WTC11 (cell line): ENCODE measurements around the gene OPRD1. TPM values are rescaled to one million over a fixed set of nuclear protein-coding genes. Genes with fewer than 3 reads are reported as not detected.

ENCODE experiments used
- ATAC-seq: fragments of 200-7000 bp; cut with Tn5 transposase; 2 replicates; pipeline ENCODE4 v1.10.0; 2021; ENCODE audit warnings: mild to moderate bottlenecking, moderate library complexity
- CTCF ChIA-PET: fragments of 300-600 bp; sonication (Branson Sonifier 250); formaldehyde crosslinking; loops from one replicate; lab custom pipeline; 2021; ENCODE audit warnings: antibody characterized with exemption; lab: Charles Lee
- POLR2A ChIA-PET: fragments of 350-600 bp; sonication (Branson Sonifier 250); formaldehyde crosslinking; loops from one replicate; lab custom pipeline; 2021; ENCODE audit warnings: antibody characterized with exemption; lab: Charles Lee
- DNase-seq: peaks from one replicate; pipeline ENCODE4 v3.0.0; 2021; ENCODE audit warnings: low spot score
- H3K27ac Mint-ChIP-seq: 2 replicates; pipeline ENCODE4 v1.8.0; 2021; ENCODE audit warnings: mixed read lengths
- H3K27me3 Mint-ChIP-seq: 2 replicates; pipeline ENCODE4 v1.8.0; 2021; ENCODE audit warnings: low read depth, mild to moderate bottlenecking, moderate library complexity, mixed read lengths
- H3K36me3 Mint-ChIP-seq: 2 replicates; pipeline ENCODE4 v1.8.0; 2021; ENCODE audit warnings: mixed read lengths
- H3K4me1 Mint-ChIP-seq: 2 replicates; pipeline ENCODE4 v1.8.0; 2022; ENCODE audit warnings: mixed read lengths
- H3K4me3 Mint-ChIP-seq: 2 replicates; pipeline ENCODE4 v1.8.0; 2021; ENCODE audit warnings: mild to moderate bottlenecking, moderate library complexity, mixed read lengths
- H3K9me3 Mint-ChIP-seq: 2 replicates; pipeline ENCODE4 v1.8.0; 2021; ENCODE audit warnings: mixed read lengths
- CTCF ChIP-seq: fragments of 200-600 bp; IDR thresholded peaks from 2 replicates; pipeline ENCODE4 v1.8.0; 2022; ENCODE audit warnings: antibody characterized with exemption
- ESRRA ChIP-seq: sonication (generic); formaldehyde crosslinking; IDR thresholded peaks from 2 replicates; pipeline ENCODE4 v1.8.1; 2022; ENCODE audit warnings: mild to moderate bottlenecking, missing genetic modification reagents, borderline replicate concordance
- FOXJ3 ChIP-seq: sonication (generic); formaldehyde crosslinking; IDR thresholded peaks from 2 replicates; pipeline ENCODE4 v1.9.0; 2021; ENCODE audit warnings: missing genetic modification reagents, mild to moderate bottlenecking, borderline replicate concordance
- FOXP4 ChIP-seq: sonication (generic); formaldehyde crosslinking; IDR thresholded peaks from 2 replicates; pipeline ENCODE4 v1.8.0; 2022; ENCODE audit warnings: mild to moderate bottlenecking, missing genetic modification reagents
- GABPB1 ChIP-seq: sonication (generic); formaldehyde crosslinking; IDR thresholded peaks from 2 replicates; pipeline ENCODE4 v1.8.1; 2023; ENCODE audit warnings: mild to moderate bottlenecking, missing genetic modification reagents
- JAZF1 ChIP-seq: fragments of 250-450 bp; sonication (Bioruptor Pico); IDR thresholded peaks from 2 replicates; pipeline ENCODE4 v1.9.0; 2021; ENCODE audit warnings: moderate library complexity, mild to moderate bottlenecking, inconsistent platforms
- NFE2L1 ChIP-seq: sonication (generic); formaldehyde crosslinking; IDR thresholded peaks from 2 replicates; pipeline ENCODE4 v1.8.1; 2023; ENCODE audit warnings: missing genetic modification reagents
- NR1H2 ChIP-seq: sonication (generic); formaldehyde crosslinking; IDR thresholded peaks from 2 replicates; pipeline ENCODE4 v1.9.0; 2021; ENCODE audit warnings: mild to moderate bottlenecking, moderate library complexity, missing genetic modification reagents
- OVOL2 ChIP-seq: fragments of 250-450 bp; sonication (Bioruptor Pico); IDR thresholded peaks from 2 replicates; pipeline ENCODE4 v1.9.0; 2021; ENCODE audit warnings: mild to moderate bottlenecking, borderline replicate concordance
- RORB ChIP-seq: fragments of 250-450 bp; sonication (Bioruptor Pico); IDR thresholded peaks from 2 replicates; pipeline ENCODE4 v1.9.0; 2021; ENCODE audit warnings: mild to moderate bottlenecking
- TCF7 ChIP-seq: sonication (generic); formaldehyde crosslinking; IDR thresholded peaks from 2 replicates; pipeline ENCODE4 v1.8.0; 2022; ENCODE audit warnings: mild to moderate bottlenecking, low read depth, missing genetic modification reagents, moderate library complexity
- TEAD4 ChIP-seq: sonication (generic); formaldehyde crosslinking; IDR thresholded peaks from 2 replicates; pipeline ENCODE4 v1.8.0; 2022; ENCODE audit warnings: mild to moderate bottlenecking, missing genetic modification reagents
- ZNF121 ChIP-seq: sonication (generic); formaldehyde crosslinking; IDR thresholded peaks from 2 replicates; pipeline ENCODE4 v1.8.0; 2023; ENCODE audit warnings: missing genetic modification reagents
- ZNF138 ChIP-seq: sonication (generic); formaldehyde crosslinking; conservative IDR thresholded peaks from 2 replicates; pipeline ENCODE4 v1.8.1; 2022; ENCODE audit warnings: mild to moderate bottlenecking, moderate library complexity, missing genetic modification reagents
- ZNF396 ChIP-seq: fragments of 250-450 bp; sonication (Bioruptor Pico); IDR thresholded peaks from 2 replicates; pipeline ENCODE4 v1.8.0; 2021; ENCODE audit warnings: mild to moderate bottlenecking, moderate library complexity, borderline replicate concordance
- ZNF512 ChIP-seq: sonication (generic); formaldehyde crosslinking; IDR thresholded peaks from 2 replicates; pipeline ENCODE4 v1.8.1; 2022; ENCODE audit warnings: missing genetic modification reagents, borderline replicate concordance
- total RNA-seq: library from RNA; stranded (reverse); gene quantifications from 3 replicates; pipeline ENCODE4 v1.2.3, GENCODE V29; 2021
- TF ChIP-seq, protein P1 (sequence below): sonication (generic); formaldehyde crosslinking; IDR thresholded peaks from 2 replicates; pipeline ENCODE4 v1.8.1; 2022; ENCODE audit warnings: low read depth, mild to moderate bottlenecking, moderate library complexity, missing genetic modification reagents, borderline replicate concordance
- TF ChIP-seq, protein P2 (sequence below): fragments of 250-450 bp; sonication (Bioruptor Pico); IDR thresholded peaks from 2 replicates; pipeline ENCODE4 v2.1.2; 2022; ENCODE audit warnings: mild to moderate bottlenecking, moderate library complexity
- TF ChIP-seq, protein P3 (sequence below): sonication (generic); formaldehyde crosslinking; IDR thresholded peaks from 2 replicates; pipeline ENCODE4 v1.8.1; 2023; ENCODE audit warnings: mild to moderate bottlenecking, missing genetic modification reagents
- TF ChIP-seq, protein P4 (sequence below): fragments of 250-450 bp; sonication (Bioruptor Pico); conservative IDR thresholded peaks from 2 replicates; pipeline ENCODE4 v1.9.0; 2021; ENCODE audit warnings: mild to moderate bottlenecking
- TF ChIP-seq, protein P5 (sequence below): sonication (generic); formaldehyde crosslinking; IDR thresholded peaks from 2 replicates; pipeline ENCODE4 v1.8.0; 2022; ENCODE audit warnings: mild to moderate bottlenecking, missing genetic modification reagents
- TF ChIP-seq, protein P6 (sequence below): sonication (generic); formaldehyde crosslinking; IDR thresholded peaks from 2 replicates; pipeline ENCODE4 v1.8.1; 2022; ENCODE audit warnings: mild to moderate bottlenecking, missing genetic modification reagents, moderate library complexity, borderline replicate concordance

OPRD1 gene
- total RNA-seq, 1 experiment from 2014 or later = 2.2 TPM

GRCh38 chr1:28894785-28895184, 82.8 kb downstream of the OPRD1 start (continued):
- TF ChIP-seq, protein P1, sequence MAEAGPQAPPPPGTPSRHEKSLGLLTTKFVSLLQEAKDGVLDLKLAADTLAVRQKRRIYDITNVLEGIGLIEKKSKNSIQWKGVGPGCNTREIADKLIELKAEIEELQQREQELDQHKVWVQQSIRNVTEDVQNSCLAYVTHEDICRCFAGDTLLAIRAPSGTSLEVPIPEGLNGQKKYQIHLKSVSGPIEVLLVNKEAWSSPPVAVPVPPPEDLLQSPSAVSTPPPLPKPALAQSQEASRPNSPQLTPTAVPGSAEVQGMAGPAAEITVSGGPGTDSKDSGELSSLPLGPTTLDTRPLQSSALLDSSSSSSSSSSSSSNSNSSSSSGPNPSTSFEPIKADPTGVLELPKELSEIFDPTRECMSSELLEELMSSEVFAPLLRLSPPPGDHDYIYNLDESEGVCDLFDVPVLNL (CRISPR knock-in tag) = no peak
- no peak for TF ChIP-seq ZNF138
- no peak for TF ChIP-seq ZNF396
- no peak for TF ChIP-seq ZNF512
- TF ChIP-seq RORB = no peak
- TF ChIP-seq FOXP4 (CRISPR knock-in tag) = no peak
- TF ChIP-seq TEAD4 = no peak
- no peak for TF ChIP-seq JAZF1 (CRISPR knock-in tag)
- TF ChIP-seq, protein P2, sequence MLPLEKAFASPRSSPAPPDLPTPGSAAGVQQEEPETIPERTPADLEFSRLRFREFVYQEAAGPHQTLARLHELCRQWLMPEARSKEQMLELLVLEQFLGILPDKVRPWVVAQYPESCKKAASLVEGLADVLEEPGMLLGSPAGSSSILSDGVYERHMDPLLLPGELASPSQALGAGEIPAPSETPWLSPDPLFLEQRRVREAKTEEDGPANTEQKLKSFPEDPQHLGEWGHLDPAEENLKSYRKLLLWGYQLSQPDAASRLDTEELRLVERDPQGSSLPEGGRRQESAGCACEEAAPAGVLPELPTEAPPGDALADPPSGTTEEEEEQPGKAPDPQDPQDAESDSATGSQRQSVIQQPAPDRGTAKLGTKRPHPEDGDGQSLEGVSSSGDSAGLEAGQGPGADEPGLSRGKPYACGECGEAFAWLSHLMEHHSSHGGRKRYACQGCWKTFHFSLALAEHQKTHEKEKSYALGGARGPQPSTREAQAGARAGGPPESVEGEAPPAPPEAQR (CRISPR knock-in tag) = no peak
- TF ChIP-seq OVOL2 (CRISPR knock-in tag) = no peak
- TF ChIP-seq NFE2L1 = no peak
- no peak for TF ChIP-seq TCF7 (CRISPR knock-in tag)
- TF ChIP-seq, protein P3, sequence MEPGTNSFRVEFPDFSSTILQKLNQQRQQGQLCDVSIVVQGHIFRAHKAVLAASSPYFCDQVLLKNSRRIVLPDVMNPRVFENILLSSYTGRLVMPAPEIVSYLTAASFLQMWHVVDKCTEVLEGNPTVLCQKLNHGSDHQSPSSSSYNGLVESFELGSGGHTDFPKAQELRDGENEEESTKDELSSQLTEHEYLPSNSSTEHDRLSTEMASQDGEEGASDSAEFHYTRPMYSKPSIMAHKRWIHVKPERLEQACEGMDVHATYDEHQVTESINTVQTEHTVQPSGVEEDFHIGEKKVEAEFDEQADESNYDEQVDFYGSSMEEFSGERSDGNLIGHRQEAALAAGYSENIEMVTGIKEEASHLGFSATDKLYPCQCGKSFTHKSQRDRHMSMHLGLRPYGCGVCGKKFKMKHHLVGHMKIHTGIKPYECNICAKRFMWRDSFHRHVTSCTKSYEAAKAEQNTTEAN (CRISPR knock-in tag) = no peak
- TF ChIP-seq ESRRA (CRISPR knock-in tag) = no peak

GRCh38 chr1:28895896-28896608, 84.1 kb downstream of the OPRD1 start:
- H3K27ac Mint-ChIP-seq = peak overlapping the region; percentile 26; the same call in 1 of the 2 replicates
- no peak for TF ChIP-seq FOXJ3
- no peak for TF ChIP-seq GABPB1
- TF ChIP-seq, protein P4, sequence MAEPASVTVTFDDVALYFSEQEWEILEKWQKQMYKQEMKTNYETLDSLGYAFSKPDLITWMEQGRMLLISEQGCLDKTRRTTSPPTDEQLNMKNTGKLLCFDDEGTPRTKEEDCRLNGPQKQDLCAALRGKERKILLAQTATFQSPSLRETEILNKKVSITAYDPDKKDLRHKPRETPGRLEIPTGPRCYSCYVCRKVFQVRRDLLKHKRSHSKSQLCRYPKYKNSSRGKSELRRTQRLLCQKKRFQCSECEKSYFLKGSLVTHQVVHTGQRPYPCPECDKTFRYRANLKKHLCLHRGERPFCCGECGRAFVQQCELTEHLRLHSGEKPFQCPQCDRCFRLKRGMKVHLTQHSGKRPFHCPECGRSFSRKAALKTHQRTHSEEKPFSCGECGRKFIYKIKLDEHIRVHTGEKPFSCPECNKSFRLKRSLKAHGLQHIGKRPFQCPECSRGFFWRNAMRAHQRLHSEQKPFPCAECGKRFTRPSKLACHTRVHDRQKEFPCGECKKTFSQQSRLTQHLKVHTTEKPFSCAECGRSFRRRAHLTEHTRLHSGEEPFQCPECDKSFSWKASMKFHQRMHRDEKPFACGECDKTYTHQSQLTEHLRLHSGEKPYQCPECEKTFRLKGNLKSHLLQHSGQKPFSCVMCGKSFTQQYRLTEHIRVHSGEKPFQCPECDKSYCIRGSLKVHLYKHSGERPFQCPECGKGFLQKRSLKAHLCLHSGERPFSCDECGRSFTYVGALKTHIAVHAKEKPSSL (CRISPR knock-in tag) = no peak
- TF ChIP-seq NR1H2 (CRISPR knock-in tag) = no peak
- no peak for TF ChIP-seq CTCF
- TF ChIP-seq ESRRA (CRISPR knock-in tag) = no peak
- TF ChIP-seq ZNF121 (CRISPR knock-in tag) = no peak
- TF ChIP-seq, protein P5, sequence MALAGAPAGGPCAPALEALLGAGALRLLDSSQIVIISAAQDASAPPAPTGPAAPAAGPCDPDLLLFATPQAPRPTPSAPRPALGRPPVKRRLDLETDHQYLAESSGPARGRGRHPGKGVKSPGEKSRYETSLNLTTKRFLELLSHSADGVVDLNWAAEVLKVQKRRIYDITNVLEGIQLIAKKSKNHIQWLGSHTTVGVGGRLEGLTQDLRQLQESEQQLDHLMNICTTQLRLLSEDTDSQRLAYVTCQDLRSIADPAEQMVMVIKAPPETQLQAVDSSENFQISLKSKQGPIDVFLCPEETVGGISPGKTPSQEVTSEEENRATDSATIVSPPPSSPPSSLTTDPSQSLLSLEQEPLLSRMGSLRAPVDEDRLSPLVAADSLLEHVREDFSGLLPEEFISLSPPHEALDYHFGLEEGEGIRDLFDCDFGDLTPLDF (CRISPR knock-in tag) = no peak
- TF ChIP-seq, protein P6, sequence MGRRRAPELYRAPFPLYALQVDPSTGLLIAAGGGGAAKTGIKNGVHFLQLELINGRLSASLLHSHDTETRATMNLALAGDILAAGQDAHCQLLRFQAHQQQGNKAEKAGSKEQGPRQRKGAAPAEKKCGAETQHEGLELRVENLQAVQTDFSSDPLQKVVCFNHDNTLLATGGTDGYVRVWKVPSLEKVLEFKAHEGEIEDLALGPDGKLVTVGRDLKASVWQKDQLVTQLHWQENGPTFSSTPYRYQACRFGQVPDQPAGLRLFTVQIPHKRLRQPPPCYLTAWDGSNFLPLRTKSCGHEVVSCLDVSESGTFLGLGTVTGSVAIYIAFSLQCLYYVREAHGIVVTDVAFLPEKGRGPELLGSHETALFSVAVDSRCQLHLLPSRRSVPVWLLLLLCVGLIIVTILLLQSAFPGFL (CRISPR knock-in tag) = no peak

More at GRCh38 chr1:28895896-28896608, 84.1 kb downstream of the OPRD1 start:
- Mint-ChIP-seq H3K36me3 (no peaks in the 10 kb centered on the region), H3K4me3 (no peak overlapping the region), H3K27me3 (no peaks in the 10 kb centered on the region), H3K4me1 (peaks cover 16% of the 10 kb centered on the region), H3K9me3 (no peaks in the 10 kb centered on the region)
- no peak for DNase-seq
- ATAC-seq = no peak
- ChIA-PET POLR2A (no interaction called here), CTCF (interaction anchor here (1.1 to 3.2 kb wide), 3 partner anchors 12 to 138 kb away, joined by 4 to 29 read pairs (median 8); no protein-coding TSS in a partner anchor)
